Measurements from ENCODE around the gene CIRBP. TPM values are rescaled to one million over a fixed set of nuclear protein-coding genes. Genes with fewer than 3 reads are reported as not detected.

CIRBP gene
- total and polyA plus RNA-seq, 9 of the 15 experiments (the other 6 are each of a cell fraction or from before 2014, with no cell fraction given), result 20.5 to 327 (median 176) TPM

DNA sequence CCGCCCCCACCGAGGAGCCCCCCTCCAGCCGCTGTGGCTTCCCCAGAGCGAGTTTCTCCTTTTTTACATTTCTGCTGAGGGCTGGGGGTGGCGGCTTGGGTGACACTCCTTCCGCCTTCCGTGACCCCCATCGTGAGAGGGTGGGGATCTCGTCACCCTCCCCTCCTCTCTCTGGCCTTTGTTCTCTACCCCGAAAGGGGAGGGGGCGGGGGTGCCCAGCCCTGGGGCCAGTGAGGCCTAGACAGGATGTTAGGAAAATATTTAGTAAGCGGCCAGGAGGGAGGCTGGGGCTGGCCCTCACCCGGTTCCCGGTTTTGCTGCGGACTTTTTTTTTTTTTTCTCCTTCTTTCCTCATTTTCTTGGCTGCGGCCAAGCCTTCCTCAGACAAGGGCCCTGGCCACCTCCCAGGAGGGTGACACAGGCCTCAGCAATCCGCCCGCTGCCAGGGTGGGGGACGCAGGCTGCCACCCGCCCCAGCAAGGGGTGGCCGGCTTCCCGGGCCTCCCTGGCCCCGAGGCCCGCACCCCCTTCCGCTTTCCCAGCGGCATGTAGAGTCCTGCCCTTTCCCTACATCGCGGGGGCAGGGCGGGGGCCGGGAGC is 16.8 kb upstream of the CIRBP start (continued):
- TF ChIP-seq, protein P1, sequence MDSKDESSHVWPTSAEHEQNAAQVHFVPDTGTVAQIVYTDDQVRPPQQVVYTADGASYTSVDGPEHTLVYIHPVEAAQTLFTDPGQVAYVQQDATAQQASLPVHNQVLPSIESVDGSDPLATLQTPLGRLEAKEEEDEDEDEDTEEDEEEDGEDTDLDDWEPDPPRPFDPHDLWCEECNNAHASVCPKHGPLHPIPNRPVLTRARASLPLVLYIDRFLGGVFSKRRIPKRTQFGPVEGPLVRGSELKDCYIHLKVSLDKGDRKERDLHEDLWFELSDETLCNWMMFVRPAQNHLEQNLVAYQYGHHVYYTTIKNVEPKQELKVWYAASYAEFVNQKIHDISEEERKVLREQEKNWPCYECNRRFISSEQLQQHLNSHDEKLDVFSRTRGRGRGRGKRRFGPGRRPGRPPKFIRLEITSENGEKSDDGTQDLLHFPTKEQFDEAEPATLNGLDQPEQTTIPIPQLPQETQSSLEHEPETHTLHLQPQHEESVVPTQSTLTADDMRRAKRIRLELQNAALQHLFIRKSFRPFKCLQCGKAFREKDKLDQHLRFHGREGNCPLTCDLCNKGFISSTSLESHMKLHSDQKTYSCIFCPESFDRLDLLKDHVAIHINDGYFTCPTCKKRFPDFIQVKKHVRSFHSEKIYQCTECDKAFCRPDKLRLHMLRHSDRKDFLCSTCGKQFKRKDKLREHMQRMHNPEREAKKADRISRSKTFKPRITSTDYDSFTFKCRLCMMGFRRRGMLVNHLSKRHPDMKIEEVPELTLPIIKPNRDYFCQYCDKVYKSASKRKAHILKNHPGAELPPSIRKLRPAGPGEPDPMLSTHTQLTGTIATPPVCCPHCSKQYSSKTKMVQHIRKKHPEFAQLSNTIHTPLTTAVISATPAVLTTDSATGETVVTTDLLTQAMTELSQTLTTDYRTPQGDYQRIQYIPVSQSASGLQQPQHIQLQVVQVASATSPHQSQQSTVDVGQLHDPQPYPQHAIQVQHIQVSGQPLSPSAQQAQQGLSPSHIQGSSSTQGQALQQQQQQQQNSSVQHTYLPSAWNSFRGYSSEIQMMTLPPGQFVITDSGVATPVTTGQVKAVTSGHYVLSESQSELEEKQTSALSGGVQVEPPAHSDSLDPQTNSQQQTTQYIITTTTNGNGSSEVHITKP (IDR thresholded peaks at IDR 0.05; ENCODE audit: partially characterized antibody), result peak; percentile 4
- TF ChIP-seq TAL1 (IDR thresholded peaks at IDR 0.05) (no peak), ASH1L (IDR thresholded peaks at IDR 0.05; ENCODE audit: borderline replicate concordance, low read depth, partially characterized antibody) (no peak), EHMT2 (IDR thresholded peaks at IDR 0.05) (no peak), PHF8 (IDR thresholded peaks at IDR 0.05; ENCODE audit: borderline replicate concordance, low read length) (no peak), FOS (IDR thresholded peaks at IDR 0.05; ENCODE audit: extremely low read depth, insufficient read length) (no peak), THRB (CRISPR knock-in tag; conservative IDR thresholded peaks at IDR 0.05) (no peak), CEBPB (tag; IDR thresholded peaks at IDR 0.05) (no peak), SMAD2 (IDR thresholded peaks at IDR 0.05; ENCODE audit: low read depth, low read length) (no peak)
- TF ChIP-seq, protein P2, sequence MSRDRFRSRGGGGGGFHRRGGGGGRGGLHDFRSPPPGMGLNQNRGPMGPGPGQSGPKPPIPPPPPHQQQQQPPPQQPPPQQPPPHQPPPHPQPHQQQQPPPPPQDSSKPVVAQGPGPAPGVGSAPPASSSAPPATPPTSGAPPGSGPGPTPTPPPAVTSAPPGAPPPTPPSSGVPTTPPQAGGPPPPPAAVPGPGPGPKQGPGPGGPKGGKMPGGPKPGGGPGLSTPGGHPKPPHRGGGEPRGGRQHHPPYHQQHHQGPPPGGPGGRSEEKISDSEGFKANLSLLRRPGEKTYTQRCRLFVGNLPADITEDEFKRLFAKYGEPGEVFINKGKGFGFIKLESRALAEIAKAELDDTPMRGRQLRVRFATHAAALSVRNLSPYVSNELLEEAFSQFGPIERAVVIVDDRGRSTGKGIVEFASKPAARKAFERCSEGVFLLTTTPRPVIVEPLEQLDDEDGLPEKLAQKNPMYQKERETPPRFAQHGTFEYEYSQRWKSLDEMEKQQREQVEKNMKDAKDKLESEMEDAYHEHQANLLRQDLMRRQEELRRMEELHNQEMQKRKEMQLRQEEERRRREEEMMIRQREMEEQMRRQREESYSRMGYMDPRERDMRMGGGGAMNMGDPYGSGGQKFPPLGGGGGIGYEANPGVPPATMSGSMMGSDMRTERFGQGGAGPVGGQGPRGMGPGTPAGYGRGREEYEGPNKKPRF (IDR thresholded peaks at IDR 0.05; ENCODE audit: low read depth, low read length), result no peak
- TF ChIP-seq, protein P3, sequence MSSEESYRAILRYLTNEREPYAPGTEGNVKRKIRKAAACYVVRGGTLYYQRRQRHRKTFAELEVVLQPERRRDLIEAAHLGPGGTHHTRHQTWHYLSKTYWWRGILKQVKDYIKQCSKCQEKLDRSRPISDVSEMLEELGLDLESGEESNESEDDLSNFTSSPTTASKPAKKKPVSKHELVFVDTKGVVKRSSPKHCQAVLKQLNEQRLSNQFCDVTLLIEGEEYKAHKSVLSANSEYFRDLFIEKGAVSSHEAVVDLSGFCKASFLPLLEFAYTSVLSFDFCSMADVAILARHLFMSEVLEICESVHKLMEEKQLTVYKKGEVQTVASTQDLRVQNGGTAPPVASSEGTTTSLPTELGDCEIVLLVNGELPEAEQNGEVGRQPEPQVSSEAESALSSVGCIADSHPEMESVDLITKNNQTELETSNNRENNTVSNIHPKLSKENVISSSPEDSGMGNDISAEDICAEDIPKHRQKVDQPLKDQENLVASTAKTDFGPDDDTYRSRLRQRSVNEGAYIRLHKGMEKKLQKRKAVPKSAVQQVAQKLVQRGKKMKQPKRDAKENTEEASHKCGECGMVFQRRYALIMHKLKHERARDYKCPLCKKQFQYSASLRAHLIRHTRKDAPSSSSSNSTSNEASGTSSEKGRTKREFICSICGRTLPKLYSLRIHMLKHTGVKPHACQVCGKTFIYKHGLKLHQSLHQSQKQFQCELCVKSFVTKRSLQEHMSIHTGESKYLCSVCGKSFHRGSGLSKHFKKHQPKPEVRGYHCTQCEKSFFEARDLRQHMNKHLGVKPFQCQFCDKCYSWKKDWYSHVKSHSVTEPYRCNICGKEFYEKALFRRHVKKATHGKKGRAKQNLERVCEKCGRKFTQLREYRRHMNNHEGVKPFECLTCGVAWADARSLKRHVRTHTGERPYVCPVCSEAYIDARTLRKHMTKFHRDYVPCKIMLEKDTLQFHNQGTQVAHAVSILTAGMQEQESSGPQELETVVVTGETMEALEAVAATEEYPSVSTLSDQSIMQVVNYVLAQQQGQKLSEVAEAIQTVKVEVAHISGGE (CRISPR knock-in tag; IDR thresholded peaks at IDR 0.05), result no peak; a peak in 1 of 6 replicates

Measured in K562 (cell line).